ENCODE data around the gene CHTF18. TPM values are rescaled to one million over a fixed set of nuclear protein-coding genes. Genes with fewer than 3 reads are reported as not detected.
A peak's percentile ranks its signal among the peaks of the same experiment; 100 is the strongest.

CHTF18 gene
- total and polyA plus RNA-seq, 10 of the 15 experiments (the other 5 are each of a cell fraction or from before 2014, with no cell fraction given): 1.6 to 87.8 (median 19.4) TPM

DNA sequence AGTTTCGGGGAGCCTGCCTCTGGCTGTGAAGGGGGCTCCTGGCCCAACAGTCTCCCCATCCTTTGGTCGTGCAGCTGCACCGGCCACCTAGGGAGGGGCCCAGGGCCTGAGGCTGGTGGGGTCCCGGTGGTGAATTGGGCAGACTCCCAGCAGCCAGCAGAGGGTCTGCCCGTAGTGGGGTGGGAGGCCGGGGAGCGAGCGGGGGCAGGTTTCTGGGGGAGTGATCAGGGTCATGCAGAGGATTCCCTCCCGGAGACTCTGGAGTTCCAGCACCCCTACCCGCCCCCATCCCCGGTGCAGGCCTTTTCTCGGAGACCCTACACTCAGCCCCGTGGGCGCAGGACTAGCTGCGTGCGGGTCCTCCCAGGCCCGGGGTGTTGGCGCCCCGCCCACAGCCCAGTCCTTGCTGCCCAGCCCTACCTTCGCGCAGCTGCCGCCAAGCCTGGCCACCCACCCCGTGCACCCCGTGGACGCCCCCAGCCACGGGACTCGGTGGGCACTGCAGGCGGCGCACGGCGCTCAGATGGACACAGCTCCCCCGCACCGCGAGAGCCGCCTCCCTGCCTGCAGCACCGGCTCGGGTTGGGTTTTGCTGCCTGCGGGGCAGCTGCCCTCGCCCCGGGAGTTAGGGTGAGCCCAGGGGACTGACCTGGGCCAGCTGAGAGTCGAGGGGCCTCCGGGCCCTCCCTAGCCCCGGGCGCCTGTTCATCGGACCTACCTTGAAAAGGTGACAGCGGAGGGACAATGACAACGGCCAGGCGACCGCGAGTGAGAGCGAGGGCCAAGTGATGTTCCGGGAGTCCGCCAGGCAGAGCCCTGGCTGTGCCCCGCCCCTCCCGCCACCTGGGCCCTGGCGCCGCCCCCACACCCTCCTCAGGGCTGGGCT, 11.8 kb downstream of the CHTF18 start, which contains the start of gene GNG13:
Gene GNG13 (minus strand): TSS at position 787 of the 886 bp plus-strand sequence. CDS start 1,657 bp downstream, outside the sequence.
- H3K79me2 ChIP-seq (ENCODE audit: control insufficient read depth, insufficient read depth, low read length): no peaks in the 10 kb centered on the region
- ChIA-PET RAD21 (ENCODE audit: unreplicated experiment) (no interaction called here), CTCF (no interaction called here), POLR2A (no interaction called here), SMC1A (ENCODE audit: uncharacterized antibody, unreplicated experiment) (no interaction called here)
- H3K4me2 ChIP-seq (ENCODE audit: control insufficient read depth, insufficient read depth): no peak within 1 kb of the TSS
- DNase-seq (ENCODE audit: low read depth, low spot score): no peak
- FAIRE-seq: no peak
- TF ChIP-seq, protein P1, sequence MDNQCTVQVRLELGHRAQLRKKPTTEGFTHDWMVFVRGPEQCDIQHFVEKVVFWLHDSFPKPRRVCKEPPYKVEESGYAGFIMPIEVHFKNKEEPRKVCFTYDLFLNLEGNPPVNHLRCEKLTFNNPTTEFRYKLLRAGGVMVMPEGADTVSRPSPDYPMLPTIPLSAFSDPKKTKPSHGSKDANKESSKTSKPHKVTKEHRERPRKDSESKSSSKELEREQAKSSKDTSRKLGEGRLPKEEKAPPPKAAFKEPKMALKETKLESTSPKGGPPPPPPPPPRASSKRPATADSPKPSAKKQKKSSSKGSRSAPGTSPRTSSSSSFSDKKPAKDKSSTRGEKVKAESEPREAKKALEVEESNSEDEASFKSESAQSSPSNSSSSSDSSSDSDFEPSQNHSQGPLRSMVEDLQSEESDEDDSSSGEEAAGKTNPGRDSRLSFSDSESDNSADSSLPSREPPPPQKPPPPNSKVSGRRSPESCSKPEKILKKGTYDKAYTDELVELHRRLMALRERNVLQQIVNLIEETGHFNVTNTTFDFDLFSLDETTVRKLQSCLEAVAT (IDR thresholded peaks at IDR 0.05): no peak
- TF ChIP-seq DPF2 (IDR thresholded peaks at IDR 0.05): no peak
- TF ChIP-seq, protein P2, sequence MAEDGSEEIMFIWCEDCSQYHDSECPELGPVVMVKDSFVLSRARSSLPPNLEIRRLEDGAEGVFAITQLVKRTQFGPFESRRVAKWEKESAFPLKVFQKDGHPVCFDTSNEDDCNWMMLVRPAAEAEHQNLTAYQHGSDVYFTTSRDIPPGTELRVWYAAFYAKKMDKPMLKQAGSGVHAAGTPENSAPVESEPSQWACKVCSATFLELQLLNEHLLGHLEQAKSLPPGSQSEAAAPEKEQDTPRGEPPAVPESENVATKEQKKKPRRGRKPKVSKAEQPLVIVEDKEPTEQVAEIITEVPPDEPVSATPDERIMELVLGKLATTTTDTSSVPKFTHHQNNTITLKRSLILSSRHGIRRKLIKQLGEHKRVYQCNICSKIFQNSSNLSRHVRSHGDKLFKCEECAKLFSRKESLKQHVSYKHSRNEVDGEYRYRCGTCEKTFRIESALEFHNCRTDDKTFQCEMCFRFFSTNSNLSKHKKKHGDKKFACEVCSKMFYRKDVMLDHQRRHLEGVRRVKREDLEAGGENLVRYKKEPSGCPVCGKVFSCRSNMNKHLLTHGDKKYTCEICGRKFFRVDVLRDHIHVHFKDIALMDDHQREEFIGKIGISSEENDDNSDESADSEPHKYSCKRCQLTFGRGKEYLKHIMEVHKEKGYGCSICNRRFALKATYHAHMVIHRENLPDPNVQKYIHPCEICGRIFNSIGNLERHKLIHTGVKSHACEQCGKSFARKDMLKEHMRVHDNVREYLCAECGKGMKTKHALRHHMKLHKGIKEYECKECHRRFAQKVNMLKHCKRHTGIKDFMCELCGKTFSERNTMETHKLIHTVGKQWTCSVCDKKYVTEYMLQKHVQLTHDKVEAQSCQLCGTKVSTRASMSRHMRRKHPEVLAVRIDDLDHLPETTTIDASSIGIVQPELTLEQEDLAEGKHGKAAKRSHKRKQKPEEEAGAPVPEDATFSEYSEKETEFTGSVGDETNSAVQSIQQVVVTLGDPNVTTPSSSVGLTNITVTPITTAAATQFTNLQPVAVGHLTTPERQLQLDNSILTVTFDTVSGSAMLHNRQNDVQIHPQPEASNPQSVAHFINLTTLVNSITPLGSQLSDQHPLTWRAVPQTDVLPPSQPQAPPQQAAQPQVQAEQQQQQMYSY (CRISPR knock-in tag; IDR thresholded peaks at IDR 0.05): no peak
- TF ChIP-seq POLR2AphosphoS5 (IDR thresholded peaks at IDR 0.05; ENCODE audit: low read length): no peak
- TF ChIP-seq, protein P3, sequence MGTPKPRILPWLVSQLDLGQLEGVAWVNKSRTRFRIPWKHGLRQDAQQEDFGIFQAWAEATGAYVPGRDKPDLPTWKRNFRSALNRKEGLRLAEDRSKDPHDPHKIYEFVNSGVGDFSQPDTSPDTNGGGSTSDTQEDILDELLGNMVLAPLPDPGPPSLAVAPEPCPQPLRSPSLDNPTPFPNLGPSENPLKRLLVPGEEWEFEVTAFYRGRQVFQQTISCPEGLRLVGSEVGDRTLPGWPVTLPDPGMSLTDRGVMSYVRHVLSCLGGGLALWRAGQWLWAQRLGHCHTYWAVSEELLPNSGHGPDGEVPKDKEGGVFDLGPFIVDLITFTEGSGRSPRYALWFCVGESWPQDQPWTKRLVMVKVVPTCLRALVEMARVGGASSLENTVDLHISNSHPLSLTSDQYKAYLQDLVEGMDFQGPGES (IDR thresholded peaks at IDR 0.05): no peak
- no peak for TF ChIP-seq CREB1 (IDR thresholded peaks at IDR 0.05; ENCODE audit: low read depth)
- TF ChIP-seq ZNF384 (IDR thresholded peaks at IDR 0.05; ENCODE audit: borderline replicate concordance, low read depth, low read length): no peak
- TF ChIP-seq ZBED1 (IDR thresholded peaks at IDR 0.05; ENCODE audit: borderline replicate concordance): no peak
- TF ChIP-seq RUNX3 (IDR thresholded peaks at IDR 0.05; ENCODE audit: low read length): no peak
- no peak for TF ChIP-seq MTA2 (IDR thresholded peaks at IDR 0.05; ENCODE audit: low read depth)
- no peak for TF ChIP-seq CBX3 (IDR thresholded peaks at IDR 0.05; ENCODE audit: borderline replicate concordance, low read depth)
- no peak within 1 kb of the TSS for H3K9ac ChIP-seq (ENCODE audit: control insufficient read depth, insufficient read depth, low read length)
- no peaks in the 10 kb centered on the region for H4K20me1 ChIP-seq (ENCODE audit: control insufficient read depth, insufficient read depth)
- intact Hi-C loops (cut with micrococcal nuclease; ENCODE audit: unreplicated experiment): no loop called here
- in situ Hi-C loops (cut with MboI): no loop called here
- H3K4me1 ChIP-seq (ENCODE audit: control insufficient read depth, insufficient read depth, low read length): no peaks in the 10 kb centered on the region
- peaks cover 0 to 2% of the 10 kb centered on the region in 2 experiments; a peak in 3 of 4 replicates for H3K27me3 ChIP-seq (replicated peaks in 1 of 2; ENCODE audit: control insufficient read depth in 2 of 2, insufficient read depth in 2 of 2, low read length in 1 of 2)
- H3K36me3 ChIP-seq (ENCODE audit: control insufficient read depth in 2 of 2, insufficient read depth in 2 of 2, low read length in 1 of 2): no peaks in the 10 kb centered on the region; a peak in 2 of 4 replicates
- peak; percentile 11; the same call in 1 of the 3 replicates for ATAC-seq
- no peak within 1 kb of the TSS for H3K4me3 ChIP-seq
- 8% methylated on average over 50 of the region's 57 CpGs for WGBS (ENCODE audit: insufficient coverage, insufficient replicate concordance, low lambda C conversion rate, missing lambda C conversion rate)
- no peak within 1 kb of the TSS for H3K27ac ChIP-seq (ENCODE audit: control insufficient read depth, insufficient read depth)
- H3K9me3 ChIP-seq (replicated peaks; ENCODE audit: control insufficient read depth, insufficient read depth, low read length): no peaks in the 10 kb centered on the region
- H2AFZ ChIP-seq (ENCODE audit: control insufficient read depth, low read depth, low read length): no peak within 1 kb of the TSS
- no TSS peak for BruUV-seq (replicated peaks)

Measured in GM12878 (cell line).